Keratinocyte (primary cell): ENCODE results near the gene CD180.

ENCODE experiments used
- EZH2 ChIP-seq: IDR thresholded peaks from one replicate; pipeline ENCODE4 v1.6.1; 2012; ENCODE audit warnings: inconsistent platforms, mild to moderate bottlenecking, low read length, moderate library complexity
- TF ChIP-seq, protein P1 (sequence below), 3 experiments: IDR thresholded peaks in 1 of 3; conservative IDR thresholded peaks in 1 of 3; optimal IDR thresholded peaks in 1 of 3; 2 replicates in 2 of 3; 3 replicates in 1 of 3; pipeline versions ENCODE3 to v1.5.1; 2011; ENCODE audit warnings: low read length in 3 of 3, mild to moderate bottlenecking in 3 of 3, moderate library complexity in 2 of 3, control low read depth in 1 of 3, inconsistent platforms in 1 of 3; ENCODE audit not compliant: insufficient read depth in 2 of 3; ENCODE audit errors: extremely low read depth in 1 of 3

- TF ChIP-seq, protein P1, sequence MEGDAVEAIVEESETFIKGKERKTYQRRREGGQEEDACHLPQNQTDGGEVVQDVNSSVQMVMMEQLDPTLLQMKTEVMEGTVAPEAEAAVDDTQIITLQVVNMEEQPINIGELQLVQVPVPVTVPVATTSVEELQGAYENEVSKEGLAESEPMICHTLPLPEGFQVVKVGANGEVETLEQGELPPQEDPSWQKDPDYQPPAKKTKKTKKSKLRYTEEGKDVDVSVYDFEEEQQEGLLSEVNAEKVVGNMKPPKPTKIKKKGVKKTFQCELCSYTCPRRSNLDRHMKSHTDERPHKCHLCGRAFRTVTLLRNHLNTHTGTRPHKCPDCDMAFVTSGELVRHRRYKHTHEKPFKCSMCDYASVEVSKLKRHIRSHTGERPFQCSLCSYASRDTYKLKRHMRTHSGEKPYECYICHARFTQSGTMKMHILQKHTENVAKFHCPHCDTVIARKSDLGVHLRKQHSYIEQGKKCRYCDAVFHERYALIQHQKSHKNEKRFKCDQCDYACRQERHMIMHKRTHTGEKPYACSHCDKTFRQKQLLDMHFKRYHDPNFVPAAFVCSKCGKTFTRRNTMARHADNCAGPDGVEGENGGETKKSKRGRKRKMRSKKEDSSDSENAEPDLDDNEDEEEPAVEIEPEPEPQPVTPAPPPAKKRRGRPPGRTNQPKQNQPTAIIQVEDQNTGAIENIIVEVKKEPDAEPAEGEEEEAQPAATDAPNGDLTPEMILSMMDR (optimal IDR thresholded peaks at IDR 0.05 in 1 of 3, IDR thresholded peaks at IDR 0.05 in 1 of 3, conservative IDR thresholded peaks at IDR 0.05 in 1 of 3; ENCODE audit: extremely low read depth in 1 of 3, insufficient read depth in 2 of 3, low read length in 3 of 3), result no peak
- no peak for TF ChIP-seq EZH2
These were observed 66.8 kb downstream of the CD180 start for GRCh38 chr5:67129768-67130167.
